ENCODE measurements around the gene DNAH8.
"Not testable (repeated sequence)": the region's sequence is repeated elsewhere in the genome, so short reads cannot be mapped to it uniquely, and the experiment has no call there.

Gene DNAH8

GRCh38 chr6:38873001-38873400, 157.9 kb downstream of the DNAH8 start:
- DNase-seq (ENCODE audit: low spot score): no peak
- in situ Hi-C loops (cut with MboI; ENCODE audit: low pct_unique_long_range_greater_than_20kb, low sequenced_read_pairs, unreplicated experiment): loop anchor here (25.0 kb wide), 1 partner anchor 439 kb away; the partner anchor contains the start of genes KCNK16 and KCNK17

GRCh38 chr6:38873816-38874215, 158.7 kb downstream of the DNAH8 start:
- in situ Hi-C loops (cut with MboI; ENCODE audit: low pct_unique_long_range_greater_than_20kb, low sequenced_read_pairs, unreplicated experiment): loop anchor here (25.0 kb wide), 1 partner anchor 438 kb away; the partner anchor contains the start of genes KCNK16 and KCNK17
- DNase-seq (ENCODE audit: low spot score): not testable (repeated sequence)

More at GRCh38 chr6:38873001-38873400, 157.9 kb downstream of the DNAH8 start:
- no peak for TF ChIP-seq CTCF (IDR thresholded peaks at IDR 0.05; ENCODE audit: extremely low read depth, insufficient read depth, missing control alignments)

GRCh38 chr6:38876475-38876874, 161.4 kb downstream of the DNAH8 start:
- DNase-seq (ENCODE audit: low spot score): peak; percentile 19
- TF ChIP-seq CTCF (IDR thresholded peaks at IDR 0.05; ENCODE audit: extremely low read depth, insufficient read depth, missing control alignments): no peak
- in situ Hi-C loops (cut with MboI; ENCODE audit: low pct_unique_long_range_greater_than_20kb, low sequenced_read_pairs, unreplicated experiment): no loop called here

GRCh38 chr6:38877721-38878120, 162.6 kb downstream of the DNAH8 start:
- in situ Hi-C loops (cut with MboI; ENCODE audit: low pct_unique_long_range_greater_than_20kb, low sequenced_read_pairs, unreplicated experiment): no loop called here
- no peak for TF ChIP-seq CTCF (IDR thresholded peaks at IDR 0.05; ENCODE audit: extremely low read depth, insufficient read depth, missing control alignments)
- no peak for DNase-seq (ENCODE audit: low spot score)

GRCh38 chr6:38882157-38882556, 167.0 kb downstream of the DNAH8 start:
- in situ Hi-C loops (cut with MboI; ENCODE audit: low pct_unique_long_range_greater_than_20kb, low sequenced_read_pairs, unreplicated experiment): no loop called here
- no peak for TF ChIP-seq CTCF (IDR thresholded peaks at IDR 0.05; ENCODE audit: extremely low read depth, insufficient read depth, missing control alignments)
- no peak for DNase-seq (ENCODE audit: low spot score)

GRCh38 chr6:38897507-38897906, 182.4 kb downstream of the DNAH8 start:
- in situ Hi-C loops (cut with MboI; ENCODE audit: low pct_unique_long_range_greater_than_20kb, low sequenced_read_pairs, unreplicated experiment): no loop called here
- no peak for TF ChIP-seq CTCF (IDR thresholded peaks at IDR 0.05; ENCODE audit: extremely low read depth, insufficient read depth, missing control alignments)
- DNase-seq (ENCODE audit: low spot score): no peak

GRCh38 chr6:38901802-38902522, 186.9 kb downstream of the DNAH8 start:
- in situ Hi-C loops (cut with MboI; ENCODE audit: low pct_unique_long_range_greater_than_20kb, low sequenced_read_pairs, unreplicated experiment): no loop called here
- no peak for TF ChIP-seq CTCF (IDR thresholded peaks at IDR 0.05; ENCODE audit: extremely low read depth, insufficient read depth, missing control alignments)
- no peak for DNase-seq (ENCODE audit: low spot score)
